SH-SY5Y (cell line): ENCODE data around the gene SLC1A2.

Experiments
- GATA2 ChIP-seq: IDR thresholded peaks from 2 replicates; pipeline ENCODE4 v1.6.1; 2011; ENCODE audit warnings: mild to moderate bottlenecking, low read depth, low read length
- GATA3 ChIP-seq: IDR thresholded peaks from 2 replicates; pipeline ENCODE4 v1.6.1; 2011; ENCODE audit warnings: low read depth, mild to moderate bottlenecking, low read length, moderate library complexity

Gene SLC1A2

GRCh38 chr11:35265755-35266454 lies 153.5 kb downstream of the SLC1A2 start:
- no peak for TF ChIP-seq GATA2

GRCh38 chr11:35262735-35263134 lies 156.6 kb downstream of the SLC1A2 start:
- TF ChIP-seq GATA3, result no peak

DNA sequence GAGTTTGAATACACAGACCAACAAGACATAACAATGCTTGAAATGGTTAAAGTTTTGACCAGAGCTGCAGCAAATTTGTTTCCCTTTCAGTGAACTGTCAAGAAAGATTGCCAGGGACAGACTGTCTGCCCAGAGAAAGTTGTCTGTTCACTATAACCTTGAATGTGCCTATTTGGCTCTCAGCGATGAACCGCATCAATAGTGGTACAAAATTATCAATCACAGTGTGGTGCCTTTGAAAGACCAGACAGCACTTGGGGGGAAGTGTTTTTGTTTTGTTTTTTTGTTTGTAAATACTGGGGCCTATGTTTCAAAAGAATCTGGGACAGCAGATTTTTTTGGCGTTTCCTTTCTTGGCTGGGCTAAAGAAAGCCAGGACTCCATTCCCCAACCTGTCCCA lies 157.3 kb downstream of the SLC1A2 start:
- no peak for TF ChIP-seq GATA3
- TF ChIP-seq GATA2, result no peak

- TF ChIP-seq GATA3 (no peak), GATA2 (no peak)
Measured at GRCh38 chr11:35261197-35261596, 158.2 kb downstream of the SLC1A2 start.

DNA sequence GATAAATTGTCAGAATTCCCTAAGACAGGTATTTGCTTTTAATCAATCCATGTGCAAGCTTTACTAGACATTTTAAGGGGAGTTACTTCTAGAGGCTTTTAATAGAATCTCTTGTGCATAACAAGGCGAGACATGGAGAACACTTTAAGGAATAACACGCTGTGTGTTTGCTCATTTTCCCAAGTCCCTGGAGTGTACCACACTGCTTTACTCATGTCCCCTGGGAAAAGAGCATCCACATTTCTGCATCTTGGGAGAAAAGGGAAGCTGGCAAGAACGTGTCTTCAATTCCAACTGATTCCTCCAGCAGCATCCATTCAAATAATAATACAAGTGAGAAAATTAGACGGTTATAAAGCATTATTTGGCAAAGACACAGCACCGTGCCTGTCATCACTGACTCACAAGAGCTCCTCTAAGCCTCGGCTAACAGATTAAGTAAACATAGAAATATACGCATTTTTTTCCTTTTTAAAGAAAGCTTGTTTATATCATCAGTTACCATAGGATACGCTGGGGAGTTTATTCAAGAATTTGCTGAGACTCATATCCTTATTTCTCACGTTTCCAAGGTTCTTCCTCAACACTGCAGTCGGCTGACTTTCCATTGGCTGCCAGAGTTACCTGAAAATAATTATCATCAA lies 158.9 kb downstream of the SLC1A2 start:
- TF ChIP-seq GATA2, result no peak
- TF ChIP-seq GATA3, result no peak

DNA sequence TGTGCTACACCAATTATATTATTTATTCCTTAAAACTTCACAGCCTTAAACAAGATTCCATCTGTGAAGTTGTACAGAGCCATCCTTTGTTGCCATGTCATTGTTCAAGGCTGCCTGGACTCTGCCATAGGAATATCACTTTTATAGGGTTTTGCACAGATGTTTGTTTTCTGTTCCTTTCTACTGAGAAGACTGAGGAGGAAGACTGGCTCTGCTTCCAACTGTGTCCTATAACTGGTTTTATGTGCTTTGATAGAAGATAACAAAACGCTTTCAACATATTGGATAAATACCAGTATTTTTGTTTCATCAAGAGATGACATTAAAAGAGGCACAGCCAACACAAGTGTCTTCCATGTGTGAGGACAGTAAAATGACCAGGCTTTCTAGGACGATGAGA lies 159.8 kb downstream of the SLC1A2 start:
- TF ChIP-seq GATA3 (no peak), GATA2 (no peak)

- TF ChIP-seq GATA2, result no peak
- TF ChIP-seq GATA3, result no peak
Measured at GRCh38 chr11:35257281-35257680, 162.1 kb downstream of the SLC1A2 start.

DNA sequence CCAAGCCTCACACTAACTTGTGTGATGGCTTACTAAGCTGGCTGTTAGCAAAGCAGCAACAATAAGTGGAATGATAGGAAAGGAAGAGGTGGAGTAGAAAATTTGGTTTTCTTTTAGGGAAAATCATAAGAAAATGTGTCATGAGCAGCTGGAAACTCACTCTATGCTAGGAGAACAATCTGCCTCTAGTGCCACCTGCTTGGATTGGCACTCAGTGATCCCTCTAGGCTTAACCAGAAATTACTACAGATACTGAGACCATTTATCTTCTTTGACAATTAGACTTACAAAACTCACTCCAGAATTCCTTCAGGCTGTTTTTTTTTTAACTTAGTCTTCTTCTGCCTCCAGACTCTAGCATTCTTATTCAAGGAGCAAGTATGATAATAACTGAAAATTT lies 163.1 kb downstream of the SLC1A2 start:
- TF ChIP-seq GATA3, result no peak
- no peak for TF ChIP-seq GATA2

GRCh38 chr11:35255514-35255913 lies 163.8 kb downstream of the SLC1A2 start:
- TF ChIP-seq GATA2 (no peak), GATA3 (no peak)

GRCh38 chr11:35253237-35253636 lies 166.1 kb downstream of the SLC1A2 start:
- no peak for TF ChIP-seq GATA3
- TF ChIP-seq GATA2, result no peak

GRCh38 chr11:35250621-35251020 lies 168.7 kb downstream of the SLC1A2 start:
- TF ChIP-seq GATA2 (no peak), GATA3 (no peak)

GRCh38 chr11:35250192-35250591 lies 169.2 kb downstream of the SLC1A2 start:
- TF ChIP-seq GATA2 (no peak), GATA3 (no peak)

DNA sequence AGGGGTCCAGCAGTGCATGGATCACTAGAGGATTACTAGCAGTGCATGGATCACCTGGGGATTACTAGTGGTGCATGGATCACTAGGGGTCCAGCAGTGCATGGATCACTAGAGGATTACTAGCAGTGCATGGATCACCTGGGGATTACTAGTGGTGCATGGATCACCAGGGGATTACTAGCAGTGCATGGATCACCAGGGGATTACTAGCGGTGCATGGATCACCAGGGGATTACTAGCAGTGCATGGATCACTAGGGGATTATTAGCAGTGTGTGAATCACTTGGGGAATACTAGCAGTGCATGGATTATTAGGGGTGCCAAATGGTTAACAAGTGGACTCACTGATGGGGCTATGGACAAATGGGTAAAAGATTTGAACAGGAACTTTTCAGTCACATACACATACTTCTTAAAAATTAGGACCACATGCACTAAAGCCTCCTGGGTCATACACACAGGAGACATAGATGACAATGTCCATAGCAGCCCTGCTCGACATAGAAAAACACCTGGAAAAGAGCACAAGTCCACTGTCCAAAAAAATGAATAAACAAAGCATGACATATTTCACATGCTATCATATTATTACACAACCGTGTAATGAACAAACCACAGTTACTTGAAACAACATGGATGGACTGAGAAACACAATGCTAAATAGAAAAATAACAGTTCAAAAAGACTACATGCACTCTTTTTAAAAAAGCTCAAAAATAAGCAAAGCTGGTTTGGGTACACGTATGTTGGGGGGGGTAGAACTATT lies 170.6 kb downstream of the SLC1A2 start:
- TF ChIP-seq GATA3 (no peak), GATA2 (no peak)

DNA sequence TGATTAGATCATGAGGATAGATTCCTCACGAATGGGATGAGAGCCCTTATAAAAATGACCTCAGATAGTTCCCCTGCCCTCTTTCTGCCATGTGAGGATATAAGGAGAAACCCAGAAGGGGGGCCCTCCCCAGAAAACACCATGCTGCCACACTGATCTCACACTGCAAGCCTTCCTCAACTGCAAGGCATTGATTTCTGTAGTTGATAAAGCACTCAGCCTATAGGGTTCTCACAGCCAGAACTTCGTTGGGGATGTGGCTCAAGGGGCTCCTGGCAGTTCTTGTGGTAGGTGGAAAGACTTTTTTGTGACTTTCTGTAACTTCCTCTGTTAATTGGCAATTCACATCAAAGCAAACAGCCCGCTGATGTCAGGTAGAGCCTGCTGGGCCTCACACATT lies 171.5 kb downstream of the SLC1A2 start:
- TF ChIP-seq GATA2, result no peak
- no peak for TF ChIP-seq GATA3

GRCh38 chr11:35247428-35247827 lies 171.9 kb downstream of the SLC1A2 start:
- TF ChIP-seq GATA3, result no peak
- no peak for TF ChIP-seq GATA2
